Right lobe of liver (tissue), 6 donors: ENCODE measurements around the gene IKZF5. TPM values are rescaled to one million over a fixed set of nuclear protein-coding genes. Genes with fewer than 3 reads are reported as not detected.

Experiments used
- ATAC-seq, 4 donors: fragments of 200-7000 bp; cut with Tn5 transposase; one replicate each; pipeline ENCODE4 v1.9.1; 2020; ENCODE audit warnings: mild to moderate bottlenecking in 4 of 4, moderate library complexity in 4 of 4
- DNase-seq, 3 donors: peaks; one replicate each; pipeline ENCODE4 v3.0.0-alpha.2; 2020
- H3K27ac ChIP-seq, 3 donors: fragments of 200-600 bp; one replicate each; pipeline ENCODE4 v1.8.0; 2022
- H3K27me3 ChIP-seq, 2 donors: fragments of 200-600 bp; one replicate each; pipeline ENCODE4 v1.8.0; 2022
- H3K36me3 ChIP-seq, 4 donors: fragments of 200-600 bp; sonication (generic) in 1 of 4; one replicate each; pipeline versions ENCODE4 v1.5.1 to v1.8.0; 2017 to 2022; ENCODE audit warnings: control low read depth in 1 of 4
- H3K4me1 ChIP-seq, 4 donors: fragments of 200-600 bp; sonication (generic) in 1 of 4; one replicate each; pipeline versions ENCODE4 v1.5.1 to v1.8.0; 2017 to 2022; ENCODE audit warnings: control low read depth in 1 of 4
- H3K4me3 ChIP-seq, 3 donors: fragments of 200-600 bp; one replicate each; pipeline ENCODE4 v1.8.0; 2022
- H3K9me3 ChIP-seq, 4 donors: fragments of 200-600 bp; sonication (generic) in 1 of 4; one replicate each; pipeline versions ENCODE4 v1.5.1 to v1.8.0; 2017 to 2022; ENCODE audit warnings: control low read depth in 1 of 4
- POLR2A ChIP-seq: fragments of 450-650 bp; IDR thresholded peaks from one replicate; pipeline ENCODE4 v1.6.1; 2017; ENCODE audit warnings: antibody characterized with exemption, mild to moderate bottlenecking
- WGBS: methylation state at CpG from one replicate; pipeline ENCODE4 v1.1.6; 2018; ENCODE audit warnings: low coverage, low lambda C conversion rate; ENCODE audit not compliant: insufficient coverage; ENCODE audit errors: missing lambda C conversion rate; 5-methylcytosine and 5-hydroxymethylcytosine counted together
- intact Hi-C, 2 donors: fragments of 100-400 bp; cut with DNase I; formaldehyde crosslinking; loops; one replicate each; pipeline versions ENCODE4 v1.11.2 to v1.14.1; 2022
- total RNA-seq, 6 experiments: library from RNA; depleted of rRNA in 2 of 6; stranded (reverse); fragments of >200 nt in 2 of 6; fragmentation: NEBNext Ultra II Directional in 3 of 6; extraction: Animal tissue kit (Norgen Biotek cat#: 25700) in 3 of 6; gene quantifications; one replicate each; pipeline versions ENCODE4 v1.1.0 to v1.2.4, GENCODE V29; 2016 to 2023
- TF ChIP-seq, protein P1 (sequence below), 4 donors: fragments of 200-600 bp in 3 of 4; fragments of 450-650 bp in 1 of 4; IDR thresholded peaks; one replicate each; pipeline versions ENCODE4 v1.5.1 to v1.8.0; 2016 to 2022; ENCODE audit warnings: antibody characterized with exemption in 4 of 4, mild to moderate bottlenecking in 2 of 4
- donor health status: DM: no; HTN: yes; CAD: no.
- donor health status: DM: no; HTN: no; CAD: no.
- donor health status: DM: no; HTN: no; CAD: no.
- donor health status: DM: no; HTN: yes; CAD: no.
- donor health status: DM: no; HTN: yes; CAD: no.

The IKZF5 gene
- total RNA-seq, 6 experiments from 2014 or later, result 4.1 to 15.8 (median 8.3) TPM

DNA sequence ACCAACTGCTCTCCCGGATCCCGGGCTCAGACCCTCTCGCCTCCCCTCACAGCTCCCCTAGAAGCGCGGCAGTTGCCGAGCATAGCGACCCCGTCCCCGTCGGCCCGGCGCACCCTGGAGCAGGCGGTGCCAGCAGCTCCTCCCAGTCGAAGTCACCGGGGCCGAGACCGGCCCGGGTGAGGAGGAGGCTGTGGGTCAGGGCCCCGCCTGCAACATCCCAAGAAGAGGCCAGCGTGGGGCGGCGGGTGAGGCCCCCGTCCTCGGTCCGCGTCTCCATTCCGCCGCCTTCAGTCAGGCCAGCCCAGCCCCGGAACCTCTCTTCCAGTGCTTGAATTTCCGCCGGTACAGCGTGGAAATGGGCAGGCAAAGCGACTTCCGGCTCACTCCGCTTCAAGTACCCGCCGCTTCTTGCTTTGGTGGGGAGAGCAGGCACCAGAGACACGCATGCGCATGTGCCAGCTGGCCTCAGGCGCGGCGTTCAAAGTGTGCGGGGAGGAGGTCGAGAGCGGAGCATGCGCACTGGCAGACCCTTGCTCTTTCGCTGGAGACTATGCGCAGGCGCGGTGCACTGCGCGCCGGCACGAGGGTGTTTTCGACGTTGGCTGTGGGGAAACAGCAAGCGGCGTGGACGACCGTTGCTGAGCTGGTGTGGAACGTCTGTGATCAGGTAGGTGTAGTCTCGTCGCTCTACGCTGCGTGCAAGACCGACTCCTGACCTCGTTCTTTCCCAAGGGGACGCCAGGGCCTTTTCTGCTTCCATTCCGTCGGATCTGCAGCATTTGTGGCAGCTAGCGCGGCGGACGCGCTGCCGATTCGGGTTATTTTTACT is 54.5 kb downstream of the IKZF5 start, which contains the start of gene C10orf88:
TSS of gene C10orf88 (minus strand) at position 326 of the 829 bp plus-strand sequence. CDS start at position 277, 49 bp downstream.
- H3K27ac ChIP-seq, result peak within 1 kb of the TSS; percentile 43 to 66 (median 64)
- peaks cover 0 to 13% (median 0%) of the 10 kb centered on the region in 4 donors for H3K4me1 ChIP-seq
- H3K27me3 ChIP-seq, result no peaks in the 10 kb centered on the region
- peak within 1 kb of the TSS; percentile 82 to 90 (median 90) for H3K4me3 ChIP-seq
- intact Hi-C loops, result no loop called here
- peaks cover 0 to 8% (median 0%) of the 10 kb centered on the region in 4 donors for H3K36me3 ChIP-seq
- no peaks in the 10 kb centered on the region for H3K9me3 ChIP-seq
- WGBS, result 4% methylated on average over 19 of the region's 77 CpGs
- DNase-seq (peak; percentile 96 to 99 (median 98)), ATAC-seq (peak; percentile 98 to 99 (median 98))
- peak; percentile 48 for TF ChIP-seq POLR2A
- TF ChIP-seq, protein P1, sequence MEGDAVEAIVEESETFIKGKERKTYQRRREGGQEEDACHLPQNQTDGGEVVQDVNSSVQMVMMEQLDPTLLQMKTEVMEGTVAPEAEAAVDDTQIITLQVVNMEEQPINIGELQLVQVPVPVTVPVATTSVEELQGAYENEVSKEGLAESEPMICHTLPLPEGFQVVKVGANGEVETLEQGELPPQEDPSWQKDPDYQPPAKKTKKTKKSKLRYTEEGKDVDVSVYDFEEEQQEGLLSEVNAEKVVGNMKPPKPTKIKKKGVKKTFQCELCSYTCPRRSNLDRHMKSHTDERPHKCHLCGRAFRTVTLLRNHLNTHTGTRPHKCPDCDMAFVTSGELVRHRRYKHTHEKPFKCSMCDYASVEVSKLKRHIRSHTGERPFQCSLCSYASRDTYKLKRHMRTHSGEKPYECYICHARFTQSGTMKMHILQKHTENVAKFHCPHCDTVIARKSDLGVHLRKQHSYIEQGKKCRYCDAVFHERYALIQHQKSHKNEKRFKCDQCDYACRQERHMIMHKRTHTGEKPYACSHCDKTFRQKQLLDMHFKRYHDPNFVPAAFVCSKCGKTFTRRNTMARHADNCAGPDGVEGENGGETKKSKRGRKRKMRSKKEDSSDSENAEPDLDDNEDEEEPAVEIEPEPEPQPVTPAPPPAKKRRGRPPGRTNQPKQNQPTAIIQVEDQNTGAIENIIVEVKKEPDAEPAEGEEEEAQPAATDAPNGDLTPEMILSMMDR (IDR thresholded peaks at IDR 0.05), result no peak

DNA sequence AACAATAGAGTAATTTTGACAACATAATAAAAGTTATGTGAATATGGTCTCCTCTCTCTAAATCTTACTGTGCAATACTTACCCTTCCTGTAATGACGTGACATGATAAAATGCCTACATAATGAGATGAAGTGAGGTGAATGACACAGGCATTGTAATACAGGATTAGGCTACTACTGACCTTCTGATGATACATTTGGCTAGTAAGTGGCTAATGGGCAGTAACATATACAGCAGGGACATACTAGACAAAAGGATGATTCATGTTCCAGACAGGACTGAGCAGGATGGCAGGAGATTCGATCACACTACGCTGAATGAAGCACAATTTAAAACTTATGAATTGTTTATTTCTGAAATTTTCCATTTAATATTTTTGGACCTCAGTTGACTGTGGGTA is 59.3 kb downstream of the IKZF5 start:
- WGBS, result 97% methylated on average over 3 of the region's 3 CpGs

More for the DNA sequence above, 59.3 kb downstream of the IKZF5 start:
- peaks cover 0 to 10% (median 0%) of the 10 kb centered on the region in 4 donors for H3K4me1 ChIP-seq
- no peak overlapping the region for H3K4me3 ChIP-seq
- DNase-seq (no peak), ATAC-seq (no peak)
- H3K27ac ChIP-seq, result no peak overlapping the region
- TF ChIP-seq, protein P1 (IDR thresholded peaks at IDR 0.05), result no peak
- TF ChIP-seq POLR2A, result no peak
- intact Hi-C loops, result no loop called here
- H3K36me3 ChIP-seq, result peaks cover 0 to 11% (median 4%) of the 10 kb centered on the region in 4 donors
- H3K27me3 ChIP-seq, result no peaks in the 10 kb centered on the region
- no peaks in the 10 kb centered on the region for H3K9me3 ChIP-seq

Other genes starting within 250 kb of the IKZF5 start
- gene CUZD1, start 162.9 kb downstream of the IKZF5 start, total RNA-seq, result under 1 TPM in 1 of 6 experiments, not detected in 5; 0.20 TPM
- under 1 TPM in 4 of 6 experiments, not detected in 2; 0.34 to 0.75 (median 0.51) TPM for gene FAM24B, start 129.2 kb downstream of the IKZF5 start, total RNA-seq
- gene FAM24A, start 98.2 kb downstream of the IKZF5 start, total RNA-seq, result not detected
- 1 to 10 TPM; 2.0 to 4.5 (median 3.3) TPM for gene C10orf88, start 54.6 kb downstream of the IKZF5 start, total RNA-seq
- 1 to 10 TPM; 3.0 to 6.9 (median 4.0) TPM for gene PSTK, start 28.4 kb downstream of the IKZF5 start, total RNA-seq
- gene ACADSB, start 211 bp upstream of the IKZF5 start, total RNA-seq, result 100 to 1,000 TPM in 4 of 6 experiments, 10 to 100 TPM in 2; 73.6 to 591 (median 273) TPM
- not detected for gene HMX3, start 127.2 kb upstream of the IKZF5 start, total RNA-seq
- not detected for gene HMX2, start 139.3 kb upstream of the IKZF5 start, total RNA-seq
- 10 to 100 TPM; 24.1 to 50.9 (median 31.2) TPM for gene BUB3, start 145.6 kb upstream of the IKZF5 start, total RNA-seq